GM12892 (cell line): ENCODE measurements around the gene CD81.

ENCODE experiments used
- POLR2A ChIP-seq: IDR thresholded peaks from 2 replicates; pipeline ENCODE4 v1.6.1; 2011; ENCODE audit warnings: low read depth, low read length, control low read depth
- POLR2AphosphoS5 ChIP-seq: IDR thresholded peaks from 2 replicates; pipeline ENCODE4 v1.6.1; 2011; ENCODE audit warnings: low read depth, low read length, control low read depth
- TAF1 ChIP-seq: IDR thresholded peaks from 2 replicates; pipeline ENCODE4 v1.6.1; 2011; ENCODE audit warnings: low read depth, mild to moderate bottlenecking, control low read depth, low read length, borderline replicate concordance

- TF ChIP-seq POLR2A (no peak), POLR2AphosphoS5 (no peak), TAF1 (no peak)
Measured at GRCh38 chr11:2331404-2331803, 45.7 kb upstream of the CD81 start.
